SU-DHL-6 (cell line): ENCODE data around the gene GPR68.

Experiments used
- H2AFZ ChIP-seq: fragments of 200-600 bp; sonication (generic); 2 replicates; pipeline ENCODE4 v1.6.1; 2014; ENCODE audit warnings: low read depth, mild to moderate bottlenecking, moderate library complexity, mixed read lengths, antibody characterized with exemption, low read length; ENCODE audit not compliant: severe bottlenecking
- H3F3A ChIP-seq: fragments of 200-600 bp; shearing (Covaris generic); 2 replicates; pipeline ENCODE4 v1.6.0; 2016; ENCODE audit warnings: antibody characterized with exemption, mild to moderate bottlenecking; ENCODE audit not compliant: insufficient read depth
- H3K27ac ChIP-seq: fragments of 200-600 bp; sonication (generic); 2 replicates; pipeline ENCODE4 v1.5.1; 2016; ENCODE audit warnings: low read depth, mild to moderate bottlenecking, low read length, moderate library complexity, mixed read lengths
- H3K27me3 ChIP-seq: fragments of 200-600 bp; sonication (generic), shearing (Covaris generic); 2 replicates; pipeline ENCODE4 v1.6.0; 2014; ENCODE audit warnings: mild to moderate bottlenecking, low read length
- H3K36me3 ChIP-seq: fragments of 200-600 bp; sonication (generic); 2 replicates; pipeline ENCODE4 v1.6.1; 2014; ENCODE audit warnings: mild to moderate bottlenecking, low read length, mixed read lengths
- H3K4me2 ChIP-seq: fragments of 300-600, 200-600 bp; shearing (Covaris generic), sonication (generic); 2 replicates; pipeline ENCODE4 v1.6.0; 2014; ENCODE audit warnings: low read length, low read depth, mild to moderate bottlenecking; ENCODE audit not compliant: poor library complexity, severe bottlenecking
- H3K4me3 ChIP-seq: fragments of 200-600 bp; sonication (generic); 2 replicates; pipeline ENCODE4 v1.5.1; 2014; ENCODE audit warnings: antibody characterized with exemption, low read length, mild to moderate bottlenecking, mixed read lengths; ENCODE audit not compliant: insufficient read depth, poor library complexity, severe bottlenecking
- H3K79me2 ChIP-seq: fragments of 200-600 bp; sonication (generic); 2 replicates; pipeline ENCODE4 v1.6.1; 2014; ENCODE audit warnings: mild to moderate bottlenecking, low read length, moderate library complexity; ENCODE audit not compliant: insufficient read depth
- H3K9ac ChIP-seq: fragments of 200-600 bp; sonication (generic); 2 replicates; pipeline ENCODE4 v1.7.0; 2014; ENCODE audit warnings: mild to moderate bottlenecking, low read length
- H3K9me2 ChIP-seq: fragments of 200-600 bp; sonication (generic); replicated peaks from 2 replicates; pipeline ENCODE4 v1.6.1; 2014; ENCODE audit warnings: low read length; ENCODE audit not compliant: insufficient read depth
- H3K9me3 ChIP-seq: fragments of 200-600 bp; sonication (generic); 2 replicates; pipeline ENCODE4 v1.6.1; 2014; ENCODE audit warnings: low read length, mixed read lengths; ENCODE audit not compliant: insufficient read depth
- H4K20me1 ChIP-seq: fragments of 200-600 bp; sonication (generic); 2 replicates; pipeline ENCODE4 v1.6.1; 2014; ENCODE audit warnings: low read depth, mild to moderate bottlenecking, antibody characterized with exemption, low read length, moderate library complexity, mixed read lengths
- CTCF ChIP-seq: fragments of 200-600 bp; sonication (generic); IDR thresholded peaks from one replicate; pipeline ENCODE4 v1.5.1; 2017; ENCODE audit warnings: antibody characterized with exemption, mild to moderate bottlenecking, low read length, moderate library complexity; ENCODE audit not compliant: insufficient read depth, poor library complexity, severe bottlenecking
- EZH2phosphoT487 ChIP-seq: fragments of 200-600 bp; sonication (generic), shearing (Covaris generic); conservative IDR thresholded peaks from 2 replicates; pipeline ENCODE4 v1.6.1; 2018; ENCODE audit warnings: mild to moderate bottlenecking, antibody characterized with exemption, low read length, moderate library complexity, mixed read lengths

The GPR68 gene

GRCh38 chr14:91292491-91292890 lies 48.0 kb upstream of the GPR68 start:
- no peak overlapping the region for H3K4me2 ChIP-seq
- no peaks in the 10 kb centered on the region for H4K20me1 ChIP-seq
- H3K9me3 ChIP-seq: no peaks in the 10 kb centered on the region
- no peaks in the 10 kb centered on the region for H3K27me3 ChIP-seq
- no peak overlapping the region for H2AFZ ChIP-seq
- TF ChIP-seq CTCF (no peak), EZH2phosphoT487 (no peak)
- no peaks in the 10 kb centered on the region for H3K79me2 ChIP-seq
- H3K36me3 ChIP-seq: peaks cover 25% of the 10 kb centered on the region; the same call in 1 of the 2 replicates
- H3K9ac ChIP-seq: no peak overlapping the region
- H3K27ac ChIP-seq: no peak overlapping the region
- H3K4me3 ChIP-seq: no peak overlapping the region
- H3K9me2 ChIP-seq: no peaks in the 10 kb centered on the region
- peaks cover 5% of the 10 kb centered on the region; the same call in 1 of the 2 replicates for H3F3A ChIP-seq

- H2AFZ ChIP-seq: no peak overlapping the region
- H4K20me1 ChIP-seq: no peaks in the 10 kb centered on the region
- H3K4me2 ChIP-seq: no peak overlapping the region
- peaks cover 10% of the 10 kb centered on the region for H3F3A ChIP-seq
- H3K36me3 ChIP-seq: peaks cover 20% of the 10 kb centered on the region; the same call in 1 of the 2 replicates
- no peaks in the 10 kb centered on the region for H3K27me3 ChIP-seq
- TF ChIP-seq CTCF (no peak), EZH2phosphoT487 (no peak)
- H3K9me3 ChIP-seq: no peaks in the 10 kb centered on the region
- H3K27ac ChIP-seq: no peak overlapping the region
- H3K79me2 ChIP-seq: no peaks in the 10 kb centered on the region
- H3K9ac ChIP-seq: no peak overlapping the region
- H3K9me2 ChIP-seq: no peaks in the 10 kb centered on the region
- H3K4me3 ChIP-seq: no peak overlapping the region
Observed at GRCh38 chr14:91291786-91292405, 47.4 kb upstream of the GPR68 start.

GRCh38 chr14:91290986-91291385 lies 46.5 kb upstream of the GPR68 start:
- no peak for TF ChIP-seq EZH2phosphoT487
- TF ChIP-seq CTCF: no peak
- Histone ChIP-seq H3F3A (peaks cover 15% of the 10 kb centered on the region), H2AFZ (no peak overlapping the region), H3K9ac (no peak overlapping the region), H3K79me2 (no peaks in the 10 kb centered on the region), H3K4me2 (no peak overlapping the region), H3K4me3 (no peak overlapping the region), H4K20me1 (no peaks in the 10 kb centered on the region), H3K36me3 (peaks cover 23% of the 10 kb centered on the region; the same call in 1 of the 2 replicates), H3K27me3 (no peaks in the 10 kb centered on the region), H3K27ac (no peak overlapping the region), H3K9me3 (no peaks in the 10 kb centered on the region), H3K9me2 (no peaks in the 10 kb centered on the region)
